ENCODE data around the gene KRT73.

- TF ChIP-seq EGR1 (conservative IDR thresholded peaks at IDR 0.05) (no peak), CTCF (IDR thresholded peaks at IDR 0.05 in 2 of 3, conservative IDR thresholded peaks at IDR 0.05 in 1 of 3; ENCODE audit: insufficient read depth in 2 of 3, low read depth in 1 of 3, low read length in 3 of 3) (no peak), SAFB2 (IDR thresholded peaks at IDR 0.05; ENCODE audit: borderline replicate concordance, low read depth, low read length, severe bottlenecking) (no peak), CBFA2T3 (IDR thresholded peaks at IDR 0.05) (no peak), LEF1 (IDR thresholded peaks at IDR 0.05) (no peak), ZKSCAN1 (IDR thresholded peaks at IDR 0.05; ENCODE audit: low read depth, low read length) (no peak), ZBTB43 (CRISPR knock-in tag; IDR thresholded peaks at IDR 0.05) (no peak), HMG20B (CRISPR knock-in tag; IDR thresholded peaks at IDR 0.05) (no peak), EZH2 (IDR thresholded peaks at IDR 0.05; ENCODE audit: borderline replicate concordance, low read depth, low read length) (no peak)
- TF ChIP-seq, protein P1, sequence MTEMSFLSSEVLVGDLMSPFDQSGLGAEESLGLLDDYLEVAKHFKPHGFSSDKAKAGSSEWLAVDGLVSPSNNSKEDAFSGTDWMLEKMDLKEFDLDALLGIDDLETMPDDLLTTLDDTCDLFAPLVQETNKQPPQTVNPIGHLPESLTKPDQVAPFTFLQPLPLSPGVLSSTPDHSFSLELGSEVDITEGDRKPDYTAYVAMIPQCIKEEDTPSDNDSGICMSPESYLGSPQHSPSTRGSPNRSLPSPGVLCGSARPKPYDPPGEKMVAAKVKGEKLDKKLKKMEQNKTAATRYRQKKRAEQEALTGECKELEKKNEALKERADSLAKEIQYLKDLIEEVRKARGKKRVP (CRISPR knock-in tag; IDR thresholded peaks at IDR 0.05): no peak
Measured at GRCh38 chr12:52666471-52666870, 48.1 kb upstream of the KRT73 start.
